GM19467 (cell line): ENCODE data around the gene AGO3.

Experiments
- ATAC-seq: cut with Tn5 transposase; IDR thresholded peaks from one replicate; pipeline ENCODE4 v1.9.1; 2021; ENCODE audit warnings: mild to moderate bottlenecking, moderate library complexity; ENCODE audit not compliant: unreplicated experiment

AGO3 gene

DNA sequence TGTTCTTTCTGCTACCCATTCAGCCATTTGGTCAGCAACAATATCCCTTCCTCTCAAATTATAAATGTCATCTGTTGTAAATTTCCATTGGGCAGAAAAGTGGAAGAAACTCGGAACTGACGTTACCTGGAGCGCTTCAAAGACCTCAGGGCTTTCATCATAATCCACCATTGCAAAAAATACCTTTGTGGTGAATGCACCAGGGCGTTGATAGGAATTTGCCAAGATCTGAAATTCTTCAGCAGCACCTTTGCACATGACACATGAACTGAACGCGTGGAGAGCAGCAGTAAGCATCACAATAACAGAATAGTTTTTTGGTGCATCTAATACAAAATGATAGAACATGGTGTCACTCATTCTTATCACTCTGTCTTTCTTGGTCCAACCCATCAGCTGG, 149.9 kb downstream of the AGO3 start:
- no peak for ATAC-seq

DNA sequence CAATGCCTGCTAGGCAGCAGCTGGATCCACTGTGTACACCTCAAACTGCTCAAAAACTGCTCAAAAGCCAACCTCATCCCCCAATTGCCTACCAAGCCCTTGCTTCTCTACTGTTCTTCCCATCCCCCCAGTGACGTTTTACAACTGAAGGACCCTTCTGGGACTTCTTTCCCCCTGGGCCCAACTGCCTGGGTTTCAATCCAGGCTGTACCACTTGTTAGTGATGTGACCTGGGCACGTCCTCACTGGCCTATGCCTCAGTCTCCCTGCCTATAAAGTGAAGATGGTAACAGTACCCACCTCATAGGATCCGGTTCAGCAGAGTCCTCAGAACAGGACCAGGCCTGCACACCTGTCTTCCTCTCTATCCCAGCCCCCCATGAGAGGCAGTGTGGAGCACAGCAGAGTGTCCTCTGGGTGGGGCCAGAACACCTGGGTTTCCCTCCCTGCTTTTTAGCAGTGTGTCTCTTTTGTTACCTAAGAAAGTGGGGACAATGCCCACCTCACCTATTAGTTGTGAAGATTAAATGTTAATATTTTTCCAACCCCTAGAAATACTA, 151.1 kb downstream of the AGO3 start:
- no peak for ATAC-seq

DNA sequence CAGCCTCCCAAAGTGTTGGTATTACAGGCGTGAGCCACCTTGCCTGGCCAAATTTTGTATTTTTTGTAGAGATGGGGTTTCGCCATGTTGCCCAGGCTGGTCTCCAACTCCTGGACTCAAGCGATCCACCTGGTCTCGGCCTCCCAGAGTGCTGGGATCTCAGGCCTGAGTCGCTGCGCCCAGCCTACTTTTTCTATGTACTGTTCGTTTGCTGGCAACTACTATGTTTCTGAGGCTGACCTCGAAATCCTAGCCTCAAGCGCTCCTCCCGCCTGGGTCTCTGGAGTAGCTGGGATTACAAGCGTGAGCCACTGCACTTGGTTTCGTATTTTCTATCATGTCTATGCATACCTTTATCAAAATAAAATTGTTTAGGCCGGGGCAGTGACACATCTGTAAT, 152.3 kb downstream of the AGO3 start:
- no peak for ATAC-seq

DNA sequence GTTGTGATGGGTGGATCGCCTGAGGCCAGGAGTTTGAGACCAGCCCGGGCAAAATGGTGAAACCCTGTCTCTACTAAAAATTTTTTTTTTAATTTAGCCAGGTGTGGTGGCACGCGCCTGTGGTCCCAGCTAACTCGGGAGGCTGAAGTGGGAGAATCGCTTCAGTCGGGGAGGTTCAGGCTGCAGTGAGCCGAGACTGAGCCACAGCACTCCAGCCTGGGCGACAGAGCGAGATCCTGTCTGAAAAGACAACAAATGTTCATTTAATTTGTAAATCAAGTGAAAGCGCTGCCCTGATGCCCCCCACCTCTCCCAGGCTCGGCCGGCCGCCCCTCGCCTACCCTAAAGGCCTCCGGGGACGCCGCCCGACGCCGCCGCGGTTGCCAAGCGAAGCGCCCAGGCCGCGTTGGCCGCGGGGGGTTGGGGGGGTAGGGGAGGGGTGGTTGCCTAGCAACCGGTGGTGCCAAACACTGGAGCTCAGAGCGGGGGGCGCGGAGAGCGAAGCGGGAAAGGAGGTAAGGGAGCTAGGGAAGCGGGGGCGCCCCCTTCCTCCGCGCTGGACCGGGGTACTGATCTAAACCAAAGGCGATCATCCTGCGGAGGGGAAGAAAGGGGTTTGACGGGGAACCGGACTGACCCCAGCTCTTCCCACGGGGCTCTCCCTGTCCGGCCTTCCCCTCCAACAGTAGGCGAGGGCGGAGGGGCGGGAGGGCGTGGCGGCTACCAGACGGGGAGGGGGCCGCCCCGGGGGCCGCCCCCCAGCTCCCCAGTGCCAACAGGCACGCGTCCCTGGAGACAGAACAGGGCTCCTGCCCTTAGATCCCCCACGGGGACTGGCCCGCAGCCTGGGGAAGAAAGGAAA, 153.0 kb downstream of the AGO3 start, which contains the start of gene TEKT2:
TSS of gene TEKT2 (plus strand) at position 460 of the 862 bp plus-strand sequence. CDS start 828 bp downstream, outside the sequence.
- no peak for ATAC-seq

DNA sequence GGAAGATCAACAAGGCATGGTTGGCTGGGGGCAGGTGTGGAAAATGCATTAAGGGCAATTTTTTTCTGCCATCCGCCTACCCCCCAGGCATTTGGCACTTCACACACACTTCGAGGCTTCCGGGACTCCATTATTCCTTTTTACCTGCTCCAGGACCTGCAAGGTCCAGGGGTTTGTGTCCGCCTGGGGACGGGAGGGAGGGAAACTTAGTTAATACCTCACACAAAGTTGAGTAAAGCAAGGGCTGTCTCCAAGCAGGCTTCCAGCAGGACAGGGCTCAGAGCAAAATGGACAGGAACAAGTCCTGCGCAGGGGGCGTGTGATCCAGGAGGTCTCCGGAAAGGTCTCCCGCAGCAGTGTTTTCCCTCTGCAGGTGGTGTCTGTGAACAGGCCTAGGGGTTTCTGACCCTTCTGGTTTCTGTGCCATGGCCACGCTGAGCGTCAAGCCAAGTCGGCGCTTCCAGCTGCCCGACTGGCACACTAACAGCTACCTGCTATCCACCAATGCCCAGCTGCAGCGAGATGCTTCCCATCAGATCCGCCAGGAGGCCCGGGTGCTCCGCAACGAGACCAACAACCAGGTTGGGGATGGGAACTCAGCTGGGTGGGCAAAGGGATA, 153.7 kb downstream of the AGO3 start:
- ATAC-seq = no peak

DNA sequence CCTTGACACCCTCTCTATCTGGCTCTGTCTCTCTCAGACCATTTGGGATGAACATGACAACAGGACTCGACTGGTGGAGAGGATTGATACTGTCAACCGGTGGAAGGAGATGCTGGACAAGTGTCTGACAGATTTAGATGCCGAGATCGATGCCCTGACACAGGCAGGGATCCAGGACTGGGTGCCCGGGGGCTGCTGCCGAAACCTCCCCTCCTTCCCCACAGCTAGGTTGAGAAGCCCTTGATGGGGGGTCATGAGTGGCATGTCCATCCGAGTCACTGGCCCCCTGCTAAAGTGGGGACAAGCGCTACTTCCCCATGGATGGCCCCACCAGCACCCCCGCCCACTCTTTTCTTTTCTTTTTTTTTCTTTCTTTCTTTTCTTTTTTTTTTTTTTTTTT, 154.2 kb downstream of the AGO3 start:
- no peak for ATAC-seq

DNA sequence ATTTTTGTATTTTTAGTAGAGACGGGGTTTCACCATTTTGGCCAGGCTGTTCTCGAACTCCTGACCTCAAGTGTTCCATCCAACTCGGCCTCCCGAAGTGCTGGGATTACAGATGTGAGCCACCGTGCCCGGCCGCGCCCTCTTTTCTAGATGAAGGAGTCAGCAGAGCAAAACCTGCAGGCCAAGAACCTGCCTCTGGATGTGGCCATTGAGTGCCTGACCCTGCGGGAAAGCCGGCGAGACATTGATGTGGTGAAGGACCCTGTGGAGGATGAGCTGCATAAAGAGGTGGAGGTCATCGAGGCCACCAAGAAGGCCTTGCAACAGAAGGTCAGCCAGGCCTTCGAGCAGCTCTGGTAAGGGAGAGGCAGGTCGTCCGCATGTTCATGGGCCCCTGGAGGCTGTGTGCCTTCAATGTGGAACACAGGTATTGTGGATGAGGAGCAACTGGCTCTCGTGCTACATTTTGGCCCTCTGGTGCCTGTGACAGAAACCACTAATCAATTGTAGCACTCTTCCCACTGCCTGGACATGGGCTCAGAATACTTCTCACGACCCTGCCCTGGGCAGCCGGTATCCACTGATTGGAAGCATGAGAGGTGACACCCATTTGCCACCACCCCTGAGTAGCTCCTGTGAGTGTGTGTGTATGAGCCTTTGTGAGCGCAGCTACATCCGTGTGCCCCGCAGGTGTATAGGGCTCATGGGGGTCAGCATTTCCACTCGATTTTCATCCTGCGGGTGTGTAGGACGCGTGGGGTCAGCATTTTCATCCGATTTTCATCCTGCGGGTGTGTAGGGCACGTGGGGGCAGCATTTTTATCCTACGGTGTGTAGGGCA, 155.0 kb downstream of the AGO3 start:
- ATAC-seq = no peak

DNA sequence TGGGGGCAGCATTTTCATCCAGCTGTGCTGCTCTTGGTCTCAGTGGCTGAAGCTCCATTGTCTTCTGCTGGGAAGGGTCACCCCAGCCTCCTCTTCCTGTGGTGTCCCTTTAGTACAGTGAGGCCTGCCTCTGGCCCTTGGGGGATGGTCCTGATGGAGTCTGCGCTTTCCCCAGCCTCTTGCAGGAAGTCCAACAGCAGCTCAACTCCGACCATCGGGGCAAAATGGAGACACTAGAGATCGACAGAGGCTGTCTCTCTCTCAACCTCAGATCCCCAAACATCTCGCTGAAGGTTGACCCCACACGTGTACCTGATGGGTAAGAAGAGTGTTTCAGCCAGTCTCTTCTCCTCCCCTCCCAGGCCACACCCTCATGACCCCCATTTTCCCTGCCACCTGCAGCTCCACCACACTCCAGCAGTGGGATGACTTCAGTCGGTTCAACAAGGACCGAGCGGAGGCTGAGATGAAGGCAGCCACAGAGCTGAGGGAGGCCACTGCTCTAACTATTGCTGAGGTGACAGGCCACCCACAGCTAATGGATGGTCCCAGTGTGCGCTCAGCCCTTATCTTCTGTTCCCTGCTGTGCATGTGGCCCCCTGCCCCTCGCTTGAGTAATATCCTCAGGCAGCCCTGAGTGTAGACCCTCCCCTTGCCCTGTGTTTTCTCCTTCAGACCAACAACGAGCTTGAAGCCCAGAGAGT, 155.8 kb downstream of the AGO3 start:
- ATAC-seq = no peak

DNA sequence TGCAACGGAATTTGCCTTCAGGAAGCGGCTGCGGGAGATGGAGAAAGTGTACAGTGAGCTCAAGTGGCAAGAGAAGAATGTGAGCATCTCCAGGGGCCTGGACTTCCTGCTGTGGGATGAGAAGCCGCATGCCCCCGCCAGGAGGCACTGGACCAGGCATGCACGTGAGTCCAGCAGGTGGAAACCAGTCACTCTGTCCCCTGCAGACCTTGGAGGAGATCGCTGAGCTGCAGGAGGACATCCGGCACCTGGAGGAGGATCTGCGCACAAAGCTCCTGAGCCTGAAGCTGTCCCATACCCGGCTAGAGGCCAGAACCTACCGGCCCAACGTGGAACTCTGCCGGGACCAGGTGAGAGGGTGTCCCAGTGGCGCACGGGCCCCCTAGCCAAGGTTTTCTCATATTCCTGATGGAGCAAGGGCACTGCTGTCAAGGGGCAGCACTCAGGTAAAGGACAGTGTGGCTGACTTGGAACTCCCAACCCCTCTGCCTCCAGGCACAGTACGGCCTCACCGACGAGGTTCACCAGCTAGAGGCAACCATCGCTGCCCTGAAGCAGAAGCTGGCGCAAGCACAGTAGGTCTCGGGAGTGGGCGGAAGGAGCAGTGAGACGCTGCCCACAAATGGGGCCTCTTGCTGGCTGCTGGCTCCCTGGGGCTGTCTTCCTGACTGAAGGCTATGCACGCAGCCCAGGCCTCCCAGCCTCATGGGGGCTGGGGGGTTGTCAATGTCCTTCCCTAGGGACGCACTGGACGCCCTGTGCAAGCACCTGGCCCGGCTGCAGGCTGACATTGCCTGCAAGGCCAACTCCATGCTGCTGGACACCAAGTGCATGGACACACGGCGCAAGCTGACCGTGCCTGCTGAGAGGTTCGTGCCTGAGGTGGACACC, 156.6 kb downstream of the AGO3 start:
- ATAC-seq = no peak

DNA sequence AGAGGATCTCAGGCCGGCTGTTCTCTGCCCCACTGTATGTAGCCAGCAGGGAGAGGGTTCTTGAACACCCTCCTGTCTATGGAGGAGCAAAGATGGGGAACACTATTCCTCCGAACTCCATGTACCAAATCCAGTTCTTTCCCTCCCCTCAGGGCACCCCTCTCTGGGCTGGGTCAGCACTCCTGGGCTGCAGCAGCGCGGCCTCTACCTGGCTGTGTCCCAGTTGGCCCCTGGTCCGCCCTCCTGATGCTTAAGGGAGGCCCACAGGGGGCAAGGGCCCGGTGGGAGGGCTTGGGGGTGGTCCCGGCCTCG, 157.3 kb downstream of the AGO3 start:
- no peak for ATAC-seq

DNA sequence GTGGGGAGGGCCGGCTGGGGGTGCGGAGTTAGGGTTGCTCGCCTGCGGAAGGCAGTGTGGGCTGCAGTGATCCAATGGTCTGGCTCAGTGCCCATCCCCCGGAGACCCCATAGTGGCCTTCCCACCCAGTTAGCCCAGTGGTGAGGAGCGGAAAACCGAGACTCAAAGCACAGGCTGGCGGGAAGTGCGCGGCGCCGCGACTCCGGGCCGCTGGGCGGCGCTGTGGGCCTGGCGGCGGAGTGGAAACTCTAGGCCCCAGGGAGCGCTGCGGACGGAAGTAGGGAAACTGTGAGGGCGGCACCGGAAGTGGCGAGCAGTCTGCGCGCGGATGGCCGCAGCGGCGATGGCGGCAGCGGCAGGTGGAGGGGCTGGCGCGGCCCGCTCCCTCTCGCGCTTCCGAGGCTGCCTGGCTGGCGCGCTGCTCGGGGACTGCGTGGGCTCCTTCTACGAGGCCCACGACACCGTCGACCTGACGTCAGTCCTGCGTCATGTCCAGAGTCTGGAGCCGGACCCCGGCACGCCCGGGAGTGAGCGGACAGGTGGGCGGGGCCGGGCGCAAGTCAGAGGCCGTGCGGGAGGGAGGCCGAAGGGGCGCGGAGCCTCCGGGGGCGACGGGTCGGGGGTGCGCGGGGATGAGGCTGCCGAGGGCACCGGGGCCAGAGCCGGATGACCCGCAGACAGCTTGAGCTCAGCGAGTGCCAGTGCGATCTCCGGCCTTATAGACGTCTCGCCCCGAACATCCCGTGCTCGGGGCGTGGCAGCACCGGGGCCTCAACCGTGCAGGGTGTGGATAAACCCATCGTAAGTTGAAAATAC, 157.9 kb downstream of the AGO3 start, which contains the start of gene ADPRS:
TSS of gene ADPRS (plus strand) at position 316 of the 816 bp plus-strand sequence. CDS start at position 329, 13 bp downstream.
- ATAC-seq = peak; percentile 78

DNA sequence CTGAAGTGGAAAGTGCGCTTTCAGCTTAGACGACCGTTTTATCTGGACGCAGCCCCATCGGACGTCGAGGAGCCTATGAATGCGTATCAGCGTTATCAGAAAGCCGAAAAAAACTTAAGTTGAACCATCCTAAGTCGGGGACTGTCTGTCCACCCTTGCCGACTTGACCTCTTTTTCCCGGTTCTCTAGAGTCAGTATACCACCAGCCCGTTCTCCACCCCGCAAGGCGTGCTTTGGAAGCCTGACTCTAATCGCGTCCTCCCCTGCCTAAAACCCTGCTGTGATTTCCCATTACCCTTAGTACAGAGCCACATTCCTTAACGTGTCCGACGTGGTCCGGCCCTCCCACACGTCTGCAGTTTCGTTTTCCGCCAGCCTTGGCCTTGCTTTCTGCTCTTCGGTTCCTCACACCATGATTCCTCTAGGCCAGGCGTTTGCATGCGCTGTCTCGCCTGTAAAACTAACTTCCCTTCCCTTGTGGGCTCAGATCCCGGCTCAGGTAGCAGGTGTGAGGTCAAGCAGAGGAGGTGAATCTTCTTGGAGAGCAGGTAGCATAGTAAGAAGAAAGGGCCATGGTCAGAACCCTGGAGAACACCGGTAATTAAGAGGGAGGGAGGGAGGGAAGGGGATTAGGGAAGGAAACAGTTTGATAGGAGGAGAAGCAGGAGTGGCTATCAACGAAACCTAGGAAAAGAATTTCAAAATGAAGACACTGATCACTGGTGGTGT, 158.7 kb downstream of the AGO3 start:
- ATAC-seq = peak; percentile 7

DNA sequence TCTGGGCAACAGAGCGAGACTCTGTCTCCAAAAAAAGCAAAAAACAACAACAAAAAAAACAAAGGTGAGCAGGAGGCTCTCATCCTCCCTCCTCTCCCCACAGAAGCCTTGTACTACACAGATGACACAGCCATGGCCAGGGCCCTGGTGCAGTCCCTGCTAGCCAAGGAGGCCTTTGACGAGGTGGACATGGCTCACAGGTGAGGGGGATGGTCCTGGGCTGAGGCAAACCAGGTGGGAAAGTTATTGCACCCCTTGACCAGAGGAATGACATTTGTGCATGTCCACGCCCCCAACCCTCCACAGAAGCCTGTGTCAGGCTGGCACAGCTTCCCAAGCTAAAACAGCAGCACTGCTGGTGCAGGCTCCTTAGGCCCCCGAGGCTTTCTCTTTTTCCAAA, 160.2 kb downstream of the AGO3 start:
- no peak for ATAC-seq

DNA sequence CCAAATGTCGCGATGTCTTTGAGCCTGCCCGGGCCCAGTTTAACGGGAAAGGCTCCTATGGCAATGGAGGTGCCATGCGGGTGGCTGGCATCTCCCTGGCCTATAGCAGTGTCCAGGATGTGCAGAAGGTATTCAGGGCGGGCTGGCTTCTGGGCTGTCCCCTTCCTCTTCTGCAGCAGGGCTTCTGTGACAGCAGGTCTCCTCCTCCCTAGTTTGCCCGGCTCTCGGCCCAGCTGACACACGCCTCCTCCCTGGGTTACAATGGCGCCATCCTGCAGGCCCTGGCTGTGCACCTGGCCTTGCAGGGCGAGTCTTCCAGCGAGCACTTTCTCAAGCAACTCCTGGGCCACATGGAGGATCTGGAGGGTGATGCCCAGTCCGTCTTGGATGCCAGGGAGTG, 160.8 kb downstream of the AGO3 start:
- ATAC-seq = no peak

DNA sequence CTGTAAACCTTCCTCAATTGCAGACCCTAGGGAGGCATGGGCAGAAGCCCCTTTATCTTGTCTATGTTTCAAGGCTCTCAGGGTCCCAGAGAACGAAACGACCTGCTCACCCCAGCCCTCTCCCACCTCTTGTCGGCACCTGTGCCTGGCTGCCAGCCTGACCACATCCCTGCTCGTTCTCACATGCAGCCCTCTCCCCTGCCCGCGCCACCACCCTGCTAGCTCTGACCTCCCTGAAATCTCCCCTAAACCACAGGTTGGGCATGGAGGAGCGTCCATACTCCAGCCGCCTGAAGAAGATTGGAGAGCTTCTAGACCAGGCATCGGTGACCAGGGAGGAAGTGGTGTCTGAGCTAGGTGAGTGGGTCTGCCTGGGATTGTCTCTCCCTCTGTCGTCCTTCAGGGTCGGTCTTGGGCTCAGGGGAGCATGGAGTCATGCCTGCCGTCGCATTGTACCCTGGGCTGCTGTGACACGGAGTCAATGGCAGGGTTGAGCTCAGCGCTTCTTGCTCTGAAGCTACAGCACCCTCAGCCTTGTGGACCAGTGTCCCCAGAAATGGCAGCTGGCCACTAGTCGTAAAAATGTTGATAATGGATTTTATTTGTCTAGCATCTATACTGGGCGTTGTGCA, 161.4 kb downstream of the AGO3 start:
- no peak for ATAC-seq

DNA sequence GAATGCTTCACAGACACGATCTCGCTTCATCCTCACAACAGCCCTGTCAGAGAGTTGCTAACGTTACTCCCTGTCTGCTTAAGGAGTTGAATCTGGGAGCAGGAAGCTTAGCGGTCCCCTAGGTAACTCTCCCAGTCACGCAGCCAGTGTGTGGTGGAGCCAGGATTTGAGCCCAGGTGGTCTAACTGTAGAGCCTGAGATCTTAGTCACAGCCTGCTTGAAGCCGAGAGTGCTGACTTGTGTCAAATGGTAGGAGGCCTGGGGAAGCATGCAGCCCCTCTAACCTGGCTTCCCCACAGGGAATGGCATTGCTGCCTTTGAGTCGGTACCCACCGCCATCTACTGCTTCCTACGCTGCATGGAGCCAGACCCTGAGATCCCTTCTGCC, 161.9 kb downstream of the AGO3 start:
- no peak for ATAC-seq

DNA sequence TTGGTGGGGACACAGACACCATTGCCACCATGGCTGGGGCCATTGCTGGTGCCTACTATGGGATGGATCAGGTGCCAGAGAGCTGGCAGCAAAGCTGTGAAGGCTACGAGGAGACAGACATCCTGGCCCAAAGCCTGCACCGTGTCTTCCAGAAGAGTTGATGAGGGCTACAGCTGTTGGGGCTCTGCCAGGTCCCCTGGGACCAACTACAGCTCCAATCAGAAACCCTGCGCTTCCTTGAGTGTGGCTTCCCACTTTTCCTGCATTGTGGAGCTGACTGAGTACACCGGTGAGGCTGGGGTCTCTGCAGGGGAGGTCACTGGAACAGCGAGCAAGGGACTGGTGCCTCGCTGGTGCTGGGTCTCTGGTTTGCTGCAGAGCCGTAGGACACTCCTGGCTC, 162.3 kb downstream of the AGO3 start:
- ATAC-seq = no peak

DNA sequence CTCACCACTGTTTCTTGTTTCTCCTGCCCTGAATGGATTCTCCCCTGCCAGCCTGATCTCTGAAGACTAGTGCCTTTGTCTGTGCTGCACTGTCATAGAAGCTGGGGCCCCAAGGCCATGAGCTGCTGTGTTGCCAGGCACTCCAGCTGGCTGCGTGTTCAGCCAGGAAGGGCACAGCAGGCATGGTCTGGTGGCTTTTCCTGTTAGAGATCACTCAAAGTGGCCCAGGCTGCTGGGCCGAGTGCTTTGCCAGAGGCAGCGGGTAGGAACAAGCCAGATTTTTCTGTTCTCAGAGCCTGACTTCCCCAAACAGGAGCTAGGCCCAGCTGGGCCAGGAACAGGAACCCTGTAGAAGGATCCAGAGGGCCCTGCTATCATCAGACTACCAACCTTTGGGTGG, 163.0 kb downstream of the AGO3 start:
- no peak for ATAC-seq
